ENCODE data around the gene SMYD2.

The SMYD2 gene

GRCh38 chr1:214330222-214330621 is 49.3 kb downstream of the SMYD2 start:
- DNase-seq = no peak

GRCh38 chr1:214330715-214331114 is 49.8 kb downstream of the SMYD2 start:
- DNase-seq = no peak

DNA sequence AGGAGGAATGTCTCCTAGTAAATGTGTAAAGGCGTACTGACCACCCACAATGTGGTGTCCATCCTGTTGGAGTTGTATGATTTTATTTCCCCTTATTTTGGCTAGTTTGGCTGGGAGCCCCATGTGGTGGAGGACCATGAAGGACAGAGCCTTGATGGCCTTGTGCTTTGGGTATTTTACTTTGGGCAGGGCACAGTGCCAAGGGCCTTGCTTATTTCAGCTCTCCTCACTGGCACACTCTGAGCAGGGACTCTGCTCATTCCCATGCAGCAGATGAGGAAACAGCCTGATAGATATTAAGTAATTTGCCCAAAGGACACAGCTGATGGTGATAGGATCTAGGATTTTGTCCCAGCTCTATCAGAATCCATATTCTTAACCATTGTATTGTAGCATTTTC is 50.2 kb downstream of the SMYD2 start:
- no peak for DNase-seq

GRCh38 chr1:214331827-214332423 is 51.0 kb downstream of the SMYD2 start:
- DNase-seq = peak; percentile 19 to 50

DNA sequence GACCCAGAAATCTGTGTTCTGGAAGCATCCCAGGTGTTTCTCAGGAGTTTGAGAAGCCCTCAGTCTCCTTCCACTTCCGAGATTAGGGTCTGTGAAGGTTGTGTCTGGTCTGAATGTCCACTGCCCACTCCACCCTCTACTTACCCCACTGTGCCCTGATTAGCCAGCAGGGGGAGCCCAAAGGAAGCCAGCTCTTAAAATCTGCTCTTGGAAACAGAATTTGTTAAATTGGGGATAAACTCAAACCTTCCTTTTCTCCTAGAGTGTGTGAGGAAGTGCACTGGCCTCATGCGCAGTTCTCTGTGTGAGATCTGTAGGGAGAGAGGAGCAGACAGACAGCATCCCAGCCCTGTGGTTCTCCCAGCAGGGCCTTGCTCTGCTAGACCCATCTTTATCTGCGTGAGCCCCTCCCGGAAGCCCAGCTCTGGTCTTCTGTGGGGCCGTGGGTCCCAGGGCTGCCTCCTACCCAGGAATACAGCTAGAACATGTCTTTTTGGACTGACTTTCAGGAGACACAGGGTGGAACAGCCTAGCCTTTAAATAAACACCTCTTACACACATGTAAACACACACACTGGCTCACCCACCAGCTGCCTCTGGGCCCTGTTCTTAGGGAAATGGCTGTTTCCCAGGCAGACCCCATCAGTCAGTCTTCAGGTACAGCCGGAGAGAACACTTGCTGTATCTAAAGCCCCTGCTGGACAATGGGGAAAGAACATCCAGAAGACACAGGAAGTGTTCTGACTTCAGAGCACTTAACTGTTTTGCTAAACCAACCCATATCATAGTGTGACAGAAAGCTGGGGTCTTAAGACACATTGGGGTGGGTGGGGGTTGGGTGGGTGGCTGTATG is 52.2 kb downstream of the SMYD2 start:
- DNase-seq = peak in 1 of 2 donors; percentile 28

- no peak for DNase-seq
Measured at GRCh38 chr1:214335567-214335966, 54.6 kb downstream of the SMYD2 start.

- DNase-seq = no peak
Measured at GRCh38 chr1:214337015-214337414, 56.1 kb downstream of the SMYD2 start.

DNA sequence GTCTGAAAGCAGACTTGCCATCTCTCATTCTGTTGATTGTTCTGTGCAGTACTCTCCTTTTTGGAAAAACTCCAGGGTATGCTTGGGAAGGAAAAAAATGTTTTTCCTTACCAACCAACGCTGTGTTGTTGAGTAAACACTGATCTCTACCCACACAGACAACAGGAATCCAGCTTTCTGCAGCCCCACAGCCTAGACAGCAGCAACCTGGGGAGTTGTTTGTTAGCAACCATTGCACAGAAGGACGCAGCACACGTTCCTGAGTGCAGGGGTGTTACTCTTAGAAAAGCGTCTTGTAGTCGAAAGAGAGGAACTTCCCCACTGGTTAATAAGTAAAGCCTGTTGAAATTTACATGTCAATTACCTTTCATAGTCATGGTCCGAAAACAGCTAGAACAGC is 56.6 kb downstream of the SMYD2 start:
- DNase-seq = no peak

- no peak for DNase-seq
Measured at GRCh38 chr1:214338212-214338611, 57.3 kb downstream of the SMYD2 start.

DNA sequence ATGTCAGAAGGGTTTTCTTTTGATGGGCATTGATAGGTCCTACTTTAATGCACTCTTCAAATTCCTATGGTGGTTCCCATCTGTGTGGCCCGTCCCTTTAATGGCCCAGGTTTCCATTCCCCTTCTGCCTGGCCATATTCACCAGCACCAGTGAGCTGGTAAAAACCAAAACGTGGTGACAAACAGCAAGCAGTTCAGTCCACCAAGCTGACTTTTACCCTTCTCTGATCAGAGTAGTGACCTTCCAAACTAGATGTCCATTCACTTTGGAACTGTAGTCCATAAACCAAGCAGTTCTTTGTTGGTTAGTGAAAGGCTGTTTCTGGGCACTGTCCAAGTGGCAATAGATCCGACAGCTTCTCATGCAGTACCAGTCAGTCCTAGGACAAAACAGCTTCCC is 60.5 kb downstream of the SMYD2 start:
- DNase-seq = no peak

- no peak for DNase-seq
Measured at GRCh38 chr1:214341932-214342331, 61.0 kb downstream of the SMYD2 start.

GRCh38 chr1:214342525-214342924 is 61.6 kb downstream of the SMYD2 start:
- no peak for DNase-seq

GRCh38 chr1:214344897-214345296 is 63.9 kb downstream of the SMYD2 start:
- no peak for DNase-seq

DNA sequence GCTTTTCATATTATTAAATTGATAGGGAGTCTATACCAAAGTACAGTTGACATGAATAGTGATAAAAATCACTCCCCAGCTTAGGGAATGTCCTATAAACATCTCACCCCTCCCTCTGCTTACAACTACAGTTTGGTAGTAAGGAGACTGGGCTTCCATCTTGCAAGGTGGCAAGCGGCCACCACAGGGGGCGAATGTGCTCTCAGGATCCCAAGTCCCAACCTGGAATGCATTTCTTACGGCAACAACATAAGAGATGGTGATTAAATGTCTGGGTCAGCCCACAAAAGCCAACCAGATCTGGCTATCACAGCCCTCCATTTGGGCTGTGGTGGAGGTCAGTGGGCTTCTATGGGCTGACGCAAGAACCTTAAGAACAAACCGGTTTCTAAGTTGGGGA is 68.0 kb downstream of the SMYD2 start:
- DNase-seq = no peak

GRCh38 chr1:214349781-214350180 is 68.8 kb downstream of the SMYD2 start:
- no peak for DNase-seq

- no peak for DNase-seq
Measured at GRCh38 chr1:214351551-214352277, 70.8 kb downstream of the SMYD2 start.

DNA sequence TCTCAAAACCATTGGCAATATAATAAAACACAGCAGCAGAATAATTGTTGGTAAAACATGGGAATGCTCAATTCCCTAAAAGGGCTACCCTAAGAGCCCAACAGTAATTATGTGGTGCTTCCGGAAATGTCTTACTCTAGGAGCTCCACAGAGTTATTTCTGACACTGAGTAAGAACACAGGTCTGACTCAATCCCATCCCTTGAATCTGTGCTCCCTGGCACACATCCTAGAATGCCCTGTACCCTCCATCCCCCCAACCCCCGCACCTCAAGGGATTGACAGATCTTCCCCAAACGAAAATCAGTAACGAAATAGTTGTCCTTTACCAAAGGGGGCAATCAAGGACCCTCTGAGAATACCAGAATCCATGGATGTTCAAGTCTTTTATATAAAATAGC is 71.9 kb downstream of the SMYD2 start:
- no peak for DNase-seq

DNA sequence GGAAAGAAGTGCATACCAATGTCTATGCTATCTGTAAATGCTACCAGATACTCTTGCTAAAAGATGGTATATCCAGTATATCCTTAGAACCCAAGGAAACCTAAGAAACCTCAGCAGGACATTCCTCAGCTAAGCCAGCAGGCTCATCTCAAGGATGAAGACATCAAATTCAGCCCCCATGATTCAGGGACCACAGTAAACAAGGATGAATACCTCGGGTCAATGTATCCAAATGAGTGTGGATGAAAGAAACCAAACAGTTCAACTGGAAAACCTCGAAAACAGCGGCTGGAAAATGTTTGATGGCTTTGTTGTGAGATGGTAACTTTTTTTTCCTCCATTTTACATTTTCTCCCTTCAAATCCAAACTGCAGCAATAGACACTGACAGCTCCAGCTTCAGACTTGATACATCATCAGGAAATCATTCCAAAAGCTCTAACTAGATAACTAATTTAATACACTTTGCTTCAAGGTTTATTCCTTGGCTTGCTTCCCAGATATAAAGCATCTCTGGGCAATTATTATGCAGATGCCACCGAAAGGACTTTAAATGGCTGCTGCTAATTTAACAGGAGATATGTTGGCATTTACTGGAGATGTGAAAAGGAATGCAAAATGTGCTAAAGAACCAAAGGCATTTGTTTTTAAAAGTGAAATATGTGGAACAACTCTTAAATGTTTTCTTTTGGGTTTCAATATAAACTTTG is 73.6 kb downstream of the SMYD2 start:
- DNase-seq = no peak

DNA sequence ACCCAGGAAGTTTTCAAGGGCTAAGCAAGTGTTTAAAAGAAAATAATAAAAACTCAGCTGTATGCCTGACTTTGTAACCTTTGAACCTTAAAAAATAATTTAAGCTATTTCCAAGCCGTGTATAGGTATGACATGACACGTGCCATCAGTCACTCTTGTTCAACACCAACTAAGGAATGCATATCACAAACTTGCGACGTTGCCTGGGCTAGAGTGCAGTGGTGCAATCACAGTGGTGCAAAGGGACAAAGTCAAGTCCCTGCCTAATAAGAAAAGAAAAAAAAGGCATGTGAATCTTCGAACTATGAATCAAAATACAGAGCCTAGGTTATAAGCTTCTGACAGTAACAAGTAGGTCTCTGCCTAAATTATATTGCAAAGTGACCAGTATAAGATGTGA is 79.2 kb downstream of the SMYD2 start:
- DNase-seq = no peak

DNA sequence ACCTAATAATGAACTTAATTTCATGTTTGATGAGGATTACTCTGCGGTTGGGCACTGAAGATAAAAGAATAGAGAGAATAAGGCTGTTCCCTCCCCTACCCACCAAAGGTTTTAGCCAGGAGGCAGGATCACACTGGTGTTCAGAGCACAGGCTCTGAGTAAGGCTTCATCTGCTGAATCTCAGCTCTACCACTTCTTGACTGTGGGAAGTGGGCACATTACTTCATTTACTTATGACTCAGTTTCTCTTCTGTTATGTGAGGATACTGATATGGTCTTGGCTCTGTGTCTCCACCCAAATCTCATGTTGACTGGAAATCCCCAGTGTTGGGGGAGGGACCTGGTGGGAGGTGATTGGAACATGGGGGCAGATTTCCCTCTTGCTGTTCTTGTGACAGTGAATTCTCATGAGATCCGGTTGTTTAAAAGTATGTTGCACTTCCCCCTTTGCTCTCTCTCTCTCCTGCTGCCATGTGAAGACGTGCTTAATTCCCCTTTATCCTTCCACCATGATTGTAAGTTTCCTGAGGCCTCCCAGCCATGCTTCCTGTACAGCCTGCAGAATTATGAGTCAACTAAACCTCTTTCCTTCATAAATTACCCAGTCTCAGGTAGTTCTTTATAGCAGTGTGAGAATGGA is 79.7 kb downstream of the SMYD2 start:
- DNase-seq = no peak

- DNase-seq = no peak
Measured at GRCh38 chr1:214361636-214362035, 80.7 kb downstream of the SMYD2 start.

- no peak for DNase-seq
Measured at GRCh38 chr1:214362188-214362882, 81.4 kb downstream of the SMYD2 start.
